Cardiac muscle cell (in vitro differentiated cells and primary cell): ENCODE data around the gene MIEN1. TPM values are rescaled to one million over a fixed set of nuclear protein-coding genes. Genes with fewer than 3 reads are reported as not detected.
A peak's percentile ranks its signal among the peaks of the same experiment; 100 is the strongest.

Experiments used
- DNase-seq, 2 donors: peaks; one replicate each; pipeline versions ENCODE4 v3.0.0 to v3.0.0-alpha.2; 2010 to 2017; ENCODE audit warnings: low read depth in 1 of 2, low spot score in 1 of 2
- H3K27ac ChIP-seq: fragments of 200-600 bp; sonication (generic); 2 replicates; pipeline ENCODE4 v1.5.1; 2016
- H3K27me3 ChIP-seq: fragments of 200-600 bp; sonication (generic); 2 replicates; pipeline ENCODE4 v1.6.0; 2016; ENCODE audit warnings: control low read depth
- H3K36me3 ChIP-seq: fragments of 200-600 bp; sonication (generic); 2 replicates; pipeline ENCODE4 v1.5.1; 2016; ENCODE audit warnings: control low read depth
- H3K4me1 ChIP-seq: fragments of 200-600 bp; sonication (generic); 2 replicates; pipeline ENCODE4 v1.8.1; 2017; ENCODE audit warnings: low read depth, mild to moderate bottlenecking, mixed run types
- H3K4me3 ChIP-seq: fragments of 200-600 bp; sonication (generic); 2 replicates; pipeline ENCODE4 v1.5.1; 2016; ENCODE audit warnings: mild to moderate bottlenecking
- H3K9me3 ChIP-seq: fragments of 200-600 bp; sonication (generic); 2 replicates; pipeline ENCODE4 v1.5.1; 2017; ENCODE audit warnings: low read depth, mild to moderate bottlenecking, control low read depth
- polyA plus RNA-seq: library from polyadenylated mRNA; unstranded; fragments of >200 nt; fragmentation: Nextera tagmentation; extraction: Ambion mirVana; gene quantifications from 2 replicates; pipeline ENCODE4 v1.2.1, GENCODE V29; 2016
- total RNA-seq: library from RNA; depleted of rRNA; stranded (reverse); fragments of >200 nt; gene quantifications from 2 replicates; pipeline ENCODE4 v1.2.3, GENCODE V29; 2016
- TF ChIP-seq, protein P1 (sequence below): IDR thresholded peaks from 2 replicates; pipeline ENCODE4 v1.5.1; 2012; ENCODE audit warnings: low read depth, mild to moderate bottlenecking, low read length

The MIEN1 gene
- total and polyA plus RNA-seq, 2 experiments from 2014 or later, result 64.3 to 87.8 TPM

DNA sequence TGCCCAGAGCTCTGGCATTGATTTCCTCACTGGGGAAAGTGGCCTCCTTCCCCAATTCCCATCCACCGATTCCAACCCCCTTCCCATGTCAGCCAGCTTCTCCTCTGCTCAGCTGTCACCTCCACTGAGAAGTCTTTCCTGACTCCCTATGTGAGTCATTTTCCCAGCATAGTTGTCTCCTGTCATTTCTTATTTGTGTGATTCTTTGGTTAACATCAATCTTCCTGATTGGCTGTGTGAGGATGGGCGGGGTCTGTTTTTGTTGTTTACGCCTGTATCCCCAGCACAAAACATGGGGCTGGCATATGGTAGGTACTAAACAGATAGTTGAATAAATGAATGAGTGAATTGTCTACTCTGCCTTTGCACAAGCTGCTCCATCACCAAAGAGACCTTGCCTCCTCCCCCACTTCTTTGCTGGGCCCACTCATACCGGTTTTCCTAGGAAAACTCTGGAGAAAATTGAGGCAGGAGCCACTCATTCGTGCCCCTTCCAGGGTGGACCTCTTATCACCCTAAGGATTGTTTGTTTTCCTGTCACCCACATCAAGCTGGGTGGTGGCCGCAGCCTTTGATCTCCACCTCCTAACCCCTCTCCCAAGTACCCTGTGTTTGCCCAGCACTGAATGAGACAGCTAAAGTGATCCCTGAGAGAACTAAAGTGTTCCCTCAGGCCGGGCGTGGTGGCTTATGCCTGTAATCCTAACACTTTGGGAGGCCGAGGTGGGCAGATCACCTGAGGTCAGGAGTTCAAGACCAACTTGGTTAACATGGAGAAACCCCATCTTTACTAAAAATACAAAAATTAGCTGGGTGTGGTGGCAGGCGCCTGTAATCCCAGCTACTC, 6.2 kb upstream of the MIEN1 start:
- no peak overlapping the region for H3K4me3 ChIP-seq
- peaks cover 41% of the 10 kb centered on the region for H3K27me3 ChIP-seq
- TF ChIP-seq, protein P1, sequence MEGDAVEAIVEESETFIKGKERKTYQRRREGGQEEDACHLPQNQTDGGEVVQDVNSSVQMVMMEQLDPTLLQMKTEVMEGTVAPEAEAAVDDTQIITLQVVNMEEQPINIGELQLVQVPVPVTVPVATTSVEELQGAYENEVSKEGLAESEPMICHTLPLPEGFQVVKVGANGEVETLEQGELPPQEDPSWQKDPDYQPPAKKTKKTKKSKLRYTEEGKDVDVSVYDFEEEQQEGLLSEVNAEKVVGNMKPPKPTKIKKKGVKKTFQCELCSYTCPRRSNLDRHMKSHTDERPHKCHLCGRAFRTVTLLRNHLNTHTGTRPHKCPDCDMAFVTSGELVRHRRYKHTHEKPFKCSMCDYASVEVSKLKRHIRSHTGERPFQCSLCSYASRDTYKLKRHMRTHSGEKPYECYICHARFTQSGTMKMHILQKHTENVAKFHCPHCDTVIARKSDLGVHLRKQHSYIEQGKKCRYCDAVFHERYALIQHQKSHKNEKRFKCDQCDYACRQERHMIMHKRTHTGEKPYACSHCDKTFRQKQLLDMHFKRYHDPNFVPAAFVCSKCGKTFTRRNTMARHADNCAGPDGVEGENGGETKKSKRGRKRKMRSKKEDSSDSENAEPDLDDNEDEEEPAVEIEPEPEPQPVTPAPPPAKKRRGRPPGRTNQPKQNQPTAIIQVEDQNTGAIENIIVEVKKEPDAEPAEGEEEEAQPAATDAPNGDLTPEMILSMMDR, result no peak
- peaks cover 19% of the 10 kb centered on the region for H3K4me1 ChIP-seq
- H3K36me3 ChIP-seq, result no peaks in the 10 kb centered on the region
- DNase-seq, result no peak
- H3K27ac ChIP-seq, result no peak overlapping the region
- H3K9me3 ChIP-seq, result no peaks in the 10 kb centered on the region

DNA sequence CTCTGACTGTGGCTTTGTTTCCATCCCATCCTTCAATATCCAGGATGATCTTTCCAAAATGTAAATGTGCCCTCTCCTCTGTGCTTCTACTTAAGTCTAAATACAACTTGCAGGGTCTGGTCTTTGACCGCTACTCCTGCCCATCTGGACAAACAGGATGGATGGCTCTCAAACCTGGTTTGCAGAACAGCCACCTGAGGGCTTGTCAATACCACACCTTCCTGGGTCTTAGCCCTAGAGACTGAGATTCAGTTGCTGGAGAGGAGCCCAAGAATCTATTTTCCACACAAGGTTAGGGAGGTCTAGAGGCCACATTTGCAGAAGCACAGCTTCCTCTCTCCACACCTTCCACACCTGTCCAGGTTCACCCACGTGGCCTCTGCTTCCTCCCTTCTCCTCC, 5.5 kb upstream of the MIEN1 start:
- no peak for DNase-seq
- peaks cover 19% of the 10 kb centered on the region for H3K4me1 ChIP-seq
- TF ChIP-seq, protein P1, result no peak
- no peaks in the 10 kb centered on the region for H3K9me3 ChIP-seq
- H3K27me3 ChIP-seq, result peaks cover 41% of the 10 kb centered on the region
- no peak overlapping the region for H3K27ac ChIP-seq
- H3K36me3 ChIP-seq, result no peaks in the 10 kb centered on the region
- H3K4me3 ChIP-seq, result no peak overlapping the region

DNA sequence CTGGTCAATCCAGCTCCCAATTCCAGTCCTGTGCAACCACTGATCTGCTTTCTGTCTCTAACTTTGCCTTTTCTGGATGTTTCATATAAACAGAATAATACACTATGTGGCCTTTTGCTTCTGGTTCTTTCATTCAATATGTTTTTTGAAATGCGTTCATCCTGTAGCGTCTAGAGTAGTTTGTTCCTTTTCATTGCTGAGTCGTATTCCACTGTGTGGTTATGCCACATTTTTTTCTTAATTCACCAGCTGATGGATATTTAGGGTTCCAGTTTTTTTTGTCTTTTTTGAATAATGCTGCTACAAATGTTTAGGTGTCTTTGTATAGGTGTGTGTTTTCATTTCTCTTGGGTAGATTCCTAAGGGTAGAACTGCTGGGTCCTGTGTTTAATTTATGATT, 2.3 kb upstream of the MIEN1 start:
- TF ChIP-seq, protein P1, result no peak
- Histone ChIP-seq H3K4me1 (no peaks in the 10 kb centered on the region), H3K4me3 (no peak overlapping the region), H3K9me3 (no peaks in the 10 kb centered on the region), H3K27me3 (peaks cover 8% of the 10 kb centered on the region), H3K27ac (no peak overlapping the region), H3K36me3 (no peaks in the 10 kb centered on the region)
- no peak for DNase-seq

DNA sequence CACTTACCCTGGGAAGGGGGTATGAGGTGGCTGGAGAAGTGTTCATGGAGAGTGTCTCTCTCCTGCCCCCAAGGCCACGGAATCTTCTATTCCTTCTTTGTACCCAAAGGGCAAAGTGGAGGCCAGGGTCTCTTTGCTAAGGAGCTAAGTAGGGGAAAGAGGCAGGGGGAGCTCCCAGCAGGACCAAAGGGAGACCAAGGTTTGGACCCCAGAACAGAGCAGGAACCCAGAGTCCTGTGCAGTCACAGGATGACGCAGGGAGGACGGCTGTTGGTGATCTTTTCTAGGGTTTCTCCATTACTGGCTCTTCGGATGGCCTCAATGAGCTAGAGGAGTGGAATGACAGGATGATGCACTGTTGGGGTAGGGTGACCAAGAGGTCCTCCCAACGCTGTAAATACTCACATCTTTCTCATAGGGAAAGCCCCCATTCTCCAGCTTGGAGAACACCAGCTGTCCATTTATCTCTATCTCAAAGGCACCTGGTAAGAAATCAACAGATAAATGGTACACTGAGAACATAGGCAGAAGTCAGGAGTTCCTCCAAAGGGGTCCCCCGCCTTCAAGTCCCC, 966 bp downstream of the MIEN1 start:
- TF ChIP-seq, protein P1, result no peak
- Histone ChIP-seq H3K9me3 (no peaks in the 10 kb centered on the region), H3K36me3 (peaks cover 14% of the 10 kb centered on the region), H3K4me1 (no peaks in the 10 kb centered on the region), H3K27ac (peak overlapping the region; percentile 40), H3K27me3 (no peaks in the 10 kb centered on the region), H3K4me3 (no peak overlapping the region)
- no peak for DNase-seq

DNA sequence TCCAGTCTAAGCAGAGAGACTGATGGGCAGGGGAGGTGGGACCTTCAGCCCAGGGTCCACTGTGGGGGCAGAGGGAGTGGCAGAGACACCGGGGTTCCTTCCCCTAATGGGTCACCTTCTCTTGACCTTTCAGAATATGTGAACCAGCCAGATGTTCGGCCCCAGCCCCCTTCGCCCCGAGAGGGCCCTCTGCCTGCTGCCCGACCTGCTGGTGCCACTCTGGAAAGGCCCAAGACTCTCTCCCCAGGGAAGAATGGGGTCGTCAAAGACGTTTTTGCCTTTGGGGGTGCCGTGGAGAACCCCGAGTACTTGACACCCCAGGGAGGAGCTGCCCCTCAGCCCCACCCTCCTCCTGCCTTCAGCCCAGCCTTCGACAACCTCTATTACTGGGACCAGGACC, 2.8 kb downstream of the MIEN1 start:
- no peak for DNase-seq
- no peaks in the 10 kb centered on the region for H3K4me1 ChIP-seq
- H3K9me3 ChIP-seq, result no peaks in the 10 kb centered on the region
- peak overlapping the region; percentile 40 for H3K27ac ChIP-seq
- TF ChIP-seq, protein P1, result no peak
- H3K36me3 ChIP-seq, result peaks cover 24% of the 10 kb centered on the region
- H3K4me3 ChIP-seq, result no peak overlapping the region
- no peaks in the 10 kb centered on the region for H3K27me3 ChIP-seq
